Bronchial epithelial cell (primary cell): ENCODE measurements around the gene TMOD2. TPM values are rescaled to one million over a fixed set of nuclear protein-coding genes. Genes with fewer than 3 reads are reported as not detected.

Source experiments
- DNase-seq: peaks from one replicate; pipeline ENCODE4 v3.0.0-alpha.2; 2010; ENCODE audit warnings: low read depth
- FAIRE-seq: peaks from 2 replicates; lab custom pipeline; 2011; peaks lifted over from hg19 to GRCh38; lab: Jason Lieb, UNC
- H3K27me3 ChIP-seq: 2 replicates; pipeline ENCODE4 v1.5.1; 2011; ENCODE audit warnings: low read length; ENCODE audit not compliant: control insufficient read depth, insufficient read depth
- H3K36me3 ChIP-seq: 2 replicates; pipeline ENCODE4 v1.5.1; 2011; ENCODE audit warnings: low read length; ENCODE audit not compliant: control insufficient read depth, insufficient read depth
- H3K4me3 ChIP-seq: 2 replicates; pipeline ENCODE4 v1.5.1; 2011; ENCODE audit warnings: mild to moderate bottlenecking, low read depth, low read length, control low read depth
- CTCF ChIP-seq: IDR thresholded peaks from 2 replicates; pipeline ENCODE4 v1.5.1; 2011; ENCODE audit warnings: mild to moderate bottlenecking, moderate library complexity, low read length, control low read depth, inconsistent platforms; ENCODE audit not compliant: insufficient read depth, severe bottlenecking
- total RNA-seq: library from RNA; depleted of rRNA; stranded (reverse); fragments of >200 nt; gene quantifications from 2 replicates; pipeline ENCODE4 v1.2.1, GENCODE V29; 2014

TMOD2 gene
- total RNA-seq, 1 donor from 2014 or later, result 2.1 TPM

DNA sequence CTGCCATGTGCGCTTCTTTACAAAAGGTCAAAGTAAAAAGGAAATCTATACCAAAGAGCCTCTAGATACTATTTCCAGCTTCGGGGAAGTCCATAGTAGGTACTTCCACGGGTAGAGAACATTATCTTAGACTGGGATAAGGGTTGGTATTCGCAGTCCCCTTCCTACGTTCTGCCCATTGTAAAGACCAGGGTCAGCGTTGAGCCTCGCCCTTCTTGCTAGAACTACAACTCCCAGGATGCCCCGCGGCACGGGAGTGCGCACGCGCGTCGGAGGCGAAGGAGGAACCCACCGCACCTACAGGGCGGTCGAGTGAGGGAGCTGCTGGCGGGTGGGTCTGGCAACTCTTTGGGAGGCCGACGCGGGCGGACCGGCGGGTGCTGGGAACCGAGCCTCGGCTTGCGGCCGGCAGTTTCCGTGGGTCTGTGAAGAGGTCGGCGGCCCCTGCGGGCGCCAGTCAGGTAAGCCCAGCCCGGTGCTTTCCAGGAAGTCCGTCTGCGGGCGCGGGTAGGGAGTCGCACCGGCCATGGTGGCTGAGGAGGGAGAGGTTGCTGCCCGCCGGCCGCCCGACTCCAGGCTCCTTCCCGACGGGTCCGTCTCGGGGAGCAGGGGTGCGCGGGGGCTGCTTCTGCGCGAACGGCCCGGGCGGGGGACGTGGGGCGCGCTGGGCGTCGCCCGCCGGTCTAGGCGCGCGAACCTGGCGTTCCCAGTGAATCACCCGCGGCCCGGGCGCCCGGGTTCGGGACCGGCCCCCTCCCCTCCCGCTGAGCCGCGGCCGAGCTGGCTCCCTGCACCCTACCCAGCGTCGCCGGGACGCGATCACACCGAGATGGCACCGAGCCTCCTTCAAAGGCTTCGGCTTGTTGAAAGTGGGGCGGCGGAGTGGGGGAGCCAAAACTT is 78.2 kb downstream of the TMOD2 start, which contains the start of gene TMOD3:
TMOD3 (plus strand) TSS at position 278 of the 900 bp plus-strand sequence. CDS start 33,232 bp downstream, outside the sequence.
- FAIRE-seq (no peak), DNase-seq (peak; percentile 81)
- Histone ChIP-seq H3K4me3 (peak within 1 kb of the TSS; percentile 70), H3K36me3 (no peaks in the 10 kb centered on the region), H3K27me3 (no peaks in the 10 kb centered on the region)
- no peak for TF ChIP-seq CTCF

DNA sequence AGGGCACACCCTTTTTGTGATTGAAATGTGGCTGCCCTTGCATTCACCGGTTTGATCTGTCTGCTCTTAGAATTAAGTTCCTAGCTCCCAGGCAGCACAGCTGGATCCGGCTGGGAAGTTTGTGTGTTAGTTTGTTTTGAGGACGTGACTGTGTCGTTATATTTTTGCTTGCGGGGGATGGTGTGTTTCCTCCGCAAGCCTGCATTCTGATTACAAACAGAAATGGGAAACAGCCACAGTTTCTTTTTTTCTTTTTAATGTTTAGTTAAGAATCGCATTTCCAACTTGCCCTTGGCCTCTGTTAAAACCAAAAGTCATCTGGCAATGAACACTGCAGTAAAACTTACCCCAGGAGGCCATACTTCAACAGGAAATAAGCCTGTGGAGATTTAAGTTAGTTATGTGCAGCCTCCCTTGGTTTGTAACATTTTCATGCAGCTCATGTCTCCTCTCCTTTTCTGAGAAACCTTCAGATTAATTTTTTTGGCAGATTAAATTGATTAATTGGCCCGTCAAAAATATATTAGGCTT is 78.9 kb downstream of the TMOD2 start:
- DNase-seq (peak; percentile 34), FAIRE-seq (no peak)
- no peaks in the 10 kb centered on the region for H3K36me3 ChIP-seq
- TF ChIP-seq CTCF, result no peak
- peak overlapping the region; percentile 70 for H3K4me3 ChIP-seq
- no peaks in the 10 kb centered on the region for H3K27me3 ChIP-seq

- FAIRE-seq (no peak), DNase-seq (no peak)
- H3K27me3 ChIP-seq, result no peaks in the 10 kb centered on the region
- H3K36me3 ChIP-seq, result no peaks in the 10 kb centered on the region
- TF ChIP-seq CTCF, result no peak
- no peak overlapping the region for H3K4me3 ChIP-seq
Observed at GRCh38 chr15:51833772-51834171, 82.4 kb downstream of the TMOD2 start.

DNA sequence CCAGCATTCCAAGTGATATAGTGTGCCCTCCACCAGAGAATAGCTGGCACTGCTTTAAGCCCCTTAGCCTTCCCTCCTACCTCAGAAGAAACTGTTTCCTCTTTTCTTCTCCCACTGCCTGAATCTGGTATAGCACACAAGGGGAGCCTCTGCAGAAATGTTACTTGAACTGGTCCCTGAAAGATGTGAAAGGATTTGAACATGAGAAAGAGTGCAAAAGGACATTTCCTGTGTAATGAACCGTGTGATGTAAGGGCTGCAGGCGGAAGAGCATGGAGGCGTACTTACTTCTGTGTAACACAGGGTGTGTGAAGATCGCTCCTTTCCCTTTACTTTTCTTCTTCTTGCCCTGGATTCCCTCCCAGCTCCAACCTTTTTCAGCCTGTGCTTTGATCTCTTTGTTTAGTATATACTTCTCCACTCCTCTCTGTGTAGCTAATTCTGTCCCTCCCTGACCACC is 86.4 kb downstream of the TMOD2 start:
- Histone ChIP-seq H3K36me3 (no peaks in the 10 kb centered on the region), H3K4me3 (no peak overlapping the region), H3K27me3 (no peaks in the 10 kb centered on the region)
- TF ChIP-seq CTCF, result no peak
- FAIRE-seq (no peak), DNase-seq (no peak)

DNA sequence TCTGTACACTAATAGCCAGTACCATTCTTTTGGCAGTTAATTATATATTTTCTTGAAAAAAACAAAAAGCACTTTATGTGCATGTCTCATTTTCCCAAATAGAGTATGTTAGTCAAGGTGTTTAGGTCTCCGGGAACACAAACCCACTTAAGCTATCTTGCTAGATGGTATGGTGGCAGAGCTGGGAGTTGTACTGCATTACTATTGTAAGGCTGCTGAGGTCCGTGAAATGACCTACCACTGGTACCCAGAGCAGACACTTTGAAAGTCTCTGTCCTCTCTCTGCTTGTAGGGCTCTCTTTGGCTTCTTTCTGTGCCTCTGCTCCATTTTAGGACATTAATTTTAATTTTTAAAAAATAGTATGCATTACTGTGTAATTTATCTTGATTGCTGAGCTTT is 86.9 kb downstream of the TMOD2 start:
- Histone ChIP-seq H3K36me3 (no peaks in the 10 kb centered on the region), H3K4me3 (no peak overlapping the region), H3K27me3 (no peaks in the 10 kb centered on the region)
- DNase-seq (no peak), FAIRE-seq (no peak)
- TF ChIP-seq CTCF, result no peak
